Type B pancreatic cell (in vitro differentiated cells): Measurements from ENCODE around the gene OPRM1. TPM values are rescaled to one million over a fixed set of nuclear protein-coding genes. Genes with fewer than 3 reads are reported as not detected.

Source experiments
- DNase-seq: peaks from one replicate; pipeline ENCODE4 v3.0.0; 2021; ENCODE audit warnings: mixed read lengths; ENCODE audit not compliant: unreplicated experiment; ENCODE audit errors: extremely low spot score
- H3K27ac Mint-ChIP-seq: 2 replicates; pipeline ENCODE4 v1.8.0; 2021; ENCODE audit warnings: mild to moderate bottlenecking, mixed read lengths
- H3K27me3 Mint-ChIP-seq: 2 replicates; pipeline ENCODE4 v1.8.0; 2021; ENCODE audit warnings: mixed read lengths
- H3K36me3 Mint-ChIP-seq: 2 replicates; pipeline ENCODE4 v1.8.0; 2021; ENCODE audit warnings: mixed read lengths
- H3K4me1 Mint-ChIP-seq: one replicate; pipeline ENCODE4 v1.8.0; 2021; ENCODE audit warnings: mixed read lengths; ENCODE audit not compliant: unreplicated experiment
- H3K4me3 Mint-ChIP-seq: 2 replicates; pipeline ENCODE4 v1.8.0; 2021; ENCODE audit warnings: mild to moderate bottlenecking, mixed read lengths
- H3K9me3 Mint-ChIP-seq: 2 replicates; pipeline ENCODE4 v1.8.0; 2021; ENCODE audit warnings: mixed read lengths
- CTCF ChIP-seq: fragments of 200-600 bp; sonication (generic); conservative IDR thresholded peaks from 2 replicates; pipeline ENCODE4 v1.5.0; 2021; ENCODE audit warnings: antibody characterized with exemption, mild to moderate bottlenecking
- total RNA-seq: library from RNA; stranded (reverse); gene quantifications from 2 replicates; pipeline ENCODE4 v1.2.1, GENCODE V29; 2021; ENCODE audit warnings: low replicate concordance

The OPRM1 gene
- total RNA-seq, 1 donor from 2014 or later: not detected

- H3K4me1 Mint-ChIP-seq: peaks cover 21% of the 10 kb centered on the region
- no peaks in the 10 kb centered on the region for H3K9me3 Mint-ChIP-seq
- no peaks in the 10 kb centered on the region for H3K27me3 Mint-ChIP-seq
- no peak overlapping the region for H3K4me3 Mint-ChIP-seq
- TF ChIP-seq CTCF: no peak
- no peaks in the 10 kb centered on the region for H3K36me3 Mint-ChIP-seq
- H3K27ac Mint-ChIP-seq: no peak overlapping the region
- DNase-seq: no peak
Measured at GRCh38 chr6:154159126-154159525, 120.1 kb downstream of the OPRM1 start.

DNA sequence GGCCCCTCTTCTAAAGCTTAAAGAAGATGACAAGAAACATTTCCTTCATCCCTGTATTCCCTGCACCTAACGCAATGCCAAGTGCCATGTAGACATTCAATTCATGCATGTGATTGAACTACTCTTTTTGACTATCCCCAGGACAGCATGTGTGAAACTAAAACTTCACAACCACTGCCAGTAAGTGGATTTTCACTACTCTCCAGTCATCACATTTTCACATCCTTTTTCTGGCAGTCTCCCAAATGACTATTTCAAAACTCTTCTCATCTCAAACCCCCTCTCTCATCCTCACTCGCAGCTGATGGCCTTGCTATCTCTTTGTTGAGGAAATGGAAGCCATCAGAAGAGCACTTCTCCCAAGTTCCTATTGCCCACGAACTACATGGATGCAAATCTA, 122.6 kb downstream of the OPRM1 start:
- peaks cover 4% of the 10 kb centered on the region for H3K9me3 Mint-ChIP-seq
- H3K27ac Mint-ChIP-seq: no peak overlapping the region
- H3K4me3 Mint-ChIP-seq: no peak overlapping the region
- TF ChIP-seq CTCF: no peak
- H3K27me3 Mint-ChIP-seq: no peaks in the 10 kb centered on the region
- H3K36me3 Mint-ChIP-seq: no peaks in the 10 kb centered on the region
- DNase-seq: no peak
- peaks cover 12% of the 10 kb centered on the region for H3K4me1 Mint-ChIP-seq

DNA sequence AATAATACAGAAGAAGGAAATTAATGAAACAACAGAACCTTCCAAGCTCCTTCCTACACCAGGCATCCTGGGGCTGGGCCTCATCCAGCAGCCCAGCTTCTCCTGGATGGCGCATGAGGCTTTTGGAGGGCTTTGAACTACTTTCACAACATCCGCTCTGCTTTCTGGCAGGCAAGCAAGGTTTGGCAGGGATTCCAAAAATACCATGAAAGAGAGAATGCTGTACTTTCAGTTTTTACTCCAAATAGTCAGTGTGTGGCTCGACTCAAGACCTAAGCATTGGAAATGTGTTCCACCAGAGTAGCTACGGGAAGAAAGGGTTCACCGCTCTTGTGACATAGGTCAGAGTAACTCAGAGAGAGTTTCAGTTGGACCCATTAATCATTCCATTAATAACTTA, 125.4 kb downstream of the OPRM1 start:
- no peak for DNase-seq
- Mint-ChIP-seq H3K4me1 (peaks cover 3% of the 10 kb centered on the region), H3K9me3 (peaks cover 4% of the 10 kb centered on the region), H3K36me3 (no peaks in the 10 kb centered on the region), H3K4me3 (no peak overlapping the region), H3K27ac (no peak overlapping the region), H3K27me3 (no peaks in the 10 kb centered on the region)
- TF ChIP-seq CTCF: no peak

GRCh38 chr6:154165478-154165877, 126.4 kb downstream of the OPRM1 start:
- peaks cover 4% of the 10 kb centered on the region for H3K9me3 Mint-ChIP-seq
- H3K27ac Mint-ChIP-seq: no peak overlapping the region
- H3K4me3 Mint-ChIP-seq: no peak overlapping the region
- H3K27me3 Mint-ChIP-seq: no peaks in the 10 kb centered on the region
- no peaks in the 10 kb centered on the region for H3K4me1 Mint-ChIP-seq
- H3K36me3 Mint-ChIP-seq: no peaks in the 10 kb centered on the region
- no peak for TF ChIP-seq CTCF
- DNase-seq: no peak

- peak; percentile 23 for TF ChIP-seq CTCF
- Mint-ChIP-seq H3K9me3 (peaks cover 4% of the 10 kb centered on the region), H3K36me3 (no peaks in the 10 kb centered on the region), H3K27ac (no peak overlapping the region), H3K27me3 (no peaks in the 10 kb centered on the region), H3K4me1 (no peaks in the 10 kb centered on the region), H3K4me3 (no peak overlapping the region)
- no peak for DNase-seq
Measured at GRCh38 chr6:154166140-154166539, 127.1 kb downstream of the OPRM1 start.

GRCh38 chr6:154167126-154167525, 128.1 kb downstream of the OPRM1 start:
- no peak overlapping the region for H3K4me3 Mint-ChIP-seq
- no peak for DNase-seq
- TF ChIP-seq CTCF: no peak
- H3K9me3 Mint-ChIP-seq: peaks cover 4% of the 10 kb centered on the region
- H3K4me1 Mint-ChIP-seq: no peaks in the 10 kb centered on the region
- H3K27me3 Mint-ChIP-seq: no peaks in the 10 kb centered on the region
- H3K36me3 Mint-ChIP-seq: no peaks in the 10 kb centered on the region
- H3K27ac Mint-ChIP-seq: no peak overlapping the region
